Measurements from ENCODE around the gene RNF10. TPM values are rescaled to one million over a fixed set of nuclear protein-coding genes. Genes with fewer than 3 reads are reported as not detected.
"Not testable (repeated sequence)": the region's sequence is repeated elsewhere in the genome, so short reads cannot be mapped to it uniquely, and the experiment has no call there.

Gene RNF10
- total and polyA plus RNA-seq, 10 donors, result 101 to 428 (median 227) TPM

DNA sequence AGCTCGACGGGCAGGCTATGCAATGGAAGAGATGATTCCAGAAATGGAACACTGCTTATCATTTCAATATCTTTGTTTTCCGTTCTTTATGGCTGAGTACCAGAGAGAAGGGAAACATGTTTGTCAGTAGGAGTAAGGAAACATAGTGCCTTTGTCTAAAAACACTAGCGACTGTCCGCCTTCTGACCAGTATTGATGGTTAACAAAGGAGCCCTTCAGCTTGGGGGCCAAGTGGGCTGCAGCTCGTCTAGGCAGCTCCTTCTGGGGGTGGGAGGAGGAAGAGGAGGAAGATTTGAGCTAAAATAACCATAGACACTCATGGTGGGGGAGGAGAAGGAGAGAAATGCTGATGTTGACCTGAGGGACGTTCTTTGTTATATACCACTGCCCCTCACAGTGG is 20.2 kb upstream of the RNF10 start:
- 82 to 96% (median 94%) methylated on average over 7 of the region's 7 CpGs for WGBS, 5 donors
- no peaks in the 10 kb centered on the region for H3K9me3 ChIP-seq

DNA sequence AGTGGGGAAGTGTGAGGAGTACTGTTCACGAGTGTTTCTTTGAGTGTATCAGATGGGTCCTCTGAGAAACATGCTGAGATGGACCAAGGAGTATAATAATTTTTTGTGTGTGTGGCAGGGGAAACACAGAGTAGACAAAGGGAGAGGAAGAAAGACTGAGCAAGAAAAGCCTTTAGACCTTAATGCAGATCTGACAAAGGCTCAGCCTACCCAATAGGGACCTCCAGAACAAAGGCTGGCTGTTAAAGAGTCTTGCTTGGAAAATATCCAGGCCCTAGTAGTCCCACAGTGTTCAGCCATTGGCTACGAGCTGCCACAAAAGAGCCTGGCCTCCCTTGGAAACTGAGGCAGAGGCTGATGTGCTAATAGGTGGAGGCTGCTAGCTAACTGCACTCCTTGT is 18.7 kb upstream of the RNF10 start:
- TF ChIP-seq POLR2AphosphoS5 (IDR thresholded peaks at IDR 0.05) (no peak), POLR2A (IDR thresholded peaks at IDR 0.05) (no peak)
- TF ChIP-seq, protein P1, sequence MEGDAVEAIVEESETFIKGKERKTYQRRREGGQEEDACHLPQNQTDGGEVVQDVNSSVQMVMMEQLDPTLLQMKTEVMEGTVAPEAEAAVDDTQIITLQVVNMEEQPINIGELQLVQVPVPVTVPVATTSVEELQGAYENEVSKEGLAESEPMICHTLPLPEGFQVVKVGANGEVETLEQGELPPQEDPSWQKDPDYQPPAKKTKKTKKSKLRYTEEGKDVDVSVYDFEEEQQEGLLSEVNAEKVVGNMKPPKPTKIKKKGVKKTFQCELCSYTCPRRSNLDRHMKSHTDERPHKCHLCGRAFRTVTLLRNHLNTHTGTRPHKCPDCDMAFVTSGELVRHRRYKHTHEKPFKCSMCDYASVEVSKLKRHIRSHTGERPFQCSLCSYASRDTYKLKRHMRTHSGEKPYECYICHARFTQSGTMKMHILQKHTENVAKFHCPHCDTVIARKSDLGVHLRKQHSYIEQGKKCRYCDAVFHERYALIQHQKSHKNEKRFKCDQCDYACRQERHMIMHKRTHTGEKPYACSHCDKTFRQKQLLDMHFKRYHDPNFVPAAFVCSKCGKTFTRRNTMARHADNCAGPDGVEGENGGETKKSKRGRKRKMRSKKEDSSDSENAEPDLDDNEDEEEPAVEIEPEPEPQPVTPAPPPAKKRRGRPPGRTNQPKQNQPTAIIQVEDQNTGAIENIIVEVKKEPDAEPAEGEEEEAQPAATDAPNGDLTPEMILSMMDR (IDR thresholded peaks at IDR 0.05 in 8 of 11, conservative IDR thresholded peaks at IDR 0.05 in 3 of 11), result no peak
- no peak overlapping the region for H3K27ac ChIP-seq
- H3K4me3 ChIP-seq, result no peak overlapping the region
- H3K9me3 ChIP-seq, result no peaks in the 10 kb centered on the region
- intact Hi-C loops (cut with DNase I; ENCODE audit: low total_unique reads), result no loop called here
- peaks cover 0 to 97% (median 43%) of the 10 kb centered on the region in 6 donors for H3K36me3 ChIP-seq
- H3K27me3 ChIP-seq (replicated peaks in 1 of 7), result no peaks in the 10 kb centered on the region
- DNase-seq, result no peak
- WGBS, 5 donors, result 90 to 97% (median 96%) methylated on average over 2 of the region's 2 CpGs
- H3K4me1 ChIP-seq, result no peaks in the 10 kb centered on the region

More for the DNA sequence above, 20.2 kb upstream of the RNF10 start:
- DNase-seq, result no peak
- H3K27me3 ChIP-seq (replicated peaks in 1 of 7), result no peaks in the 10 kb centered on the region
- H3K4me1 ChIP-seq, result no peaks in the 10 kb centered on the region
- H3K36me3 ChIP-seq, result peaks cover 0 to 98% (median 50%) of the 10 kb centered on the region in 6 donors
- TF ChIP-seq POLR2AphosphoS5 (IDR thresholded peaks at IDR 0.05) (no peak), POLR2A (IDR thresholded peaks at IDR 0.05) (no peak)
- TF ChIP-seq, protein P1 (IDR thresholded peaks at IDR 0.05 in 8 of 11, conservative IDR thresholded peaks at IDR 0.05 in 3 of 11), result no peak
- intact Hi-C loops (cut with DNase I; ENCODE audit: low total_unique reads), result no loop called here
- H3K27ac ChIP-seq, result no peak overlapping the region
- no peak overlapping the region for H3K4me3 ChIP-seq

DNA sequence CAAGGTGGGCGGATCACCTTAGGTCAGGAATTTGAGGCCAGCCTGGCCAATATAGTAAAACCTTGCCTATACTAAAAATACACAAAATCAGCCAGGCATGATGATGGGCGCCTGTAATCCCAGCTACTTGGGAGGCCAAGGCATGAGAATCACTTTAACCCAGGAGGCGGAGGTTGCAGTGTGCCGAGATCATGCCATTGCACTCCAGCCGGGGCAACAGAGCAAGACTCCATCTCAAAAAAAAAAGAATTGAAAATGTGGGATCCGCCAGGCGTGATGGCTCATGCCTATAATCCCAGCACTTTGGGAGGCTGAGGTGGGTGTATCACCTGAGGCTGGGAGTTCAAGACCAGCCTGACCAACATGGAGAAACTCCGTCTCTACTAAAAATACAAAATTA is 14.8 kb upstream of the RNF10 start:
- H3K27me3 ChIP-seq (replicated peaks in 1 of 7); H3K9me3 ChIP-seq; H3K4me3 ChIP-seq; DNase-seq; intact Hi-C loops (cut with DNase I; ENCODE audit: low total_unique reads); H3K27ac ChIP-seq; H3K4me1 ChIP-seq: not testable (repeated sequence)
- H3K36me3 ChIP-seq, result peaks cover 0 to 93% (median 24%) of the 10 kb centered on the region in 6 donors
- 91 to 99% (median 97%) methylated on average over 8 of the region's 8 CpGs for WGBS, 5 donors

DNA sequence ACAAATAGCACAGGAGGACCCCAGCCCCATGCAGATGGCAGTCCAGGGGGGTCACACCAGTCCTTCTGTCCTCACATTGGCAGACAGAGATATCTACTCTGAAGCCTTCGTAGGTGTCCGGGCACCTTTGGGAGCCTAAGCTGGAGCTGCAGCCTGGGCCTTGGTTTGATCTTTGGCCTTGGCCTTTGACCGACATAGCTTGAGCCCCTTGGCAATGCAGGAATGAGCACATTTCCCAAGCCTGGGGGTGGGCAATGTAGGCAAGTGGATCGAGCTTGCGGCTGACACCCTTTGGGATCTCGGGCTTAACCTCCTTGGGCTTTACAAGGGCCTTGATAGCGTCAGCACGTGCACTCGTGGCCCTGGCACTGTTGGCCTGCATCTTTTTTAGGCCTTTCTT is 11.6 kb upstream of the RNF10 start:
- no peaks in the 10 kb centered on the region for H3K27me3 ChIP-seq (replicated peaks in 1 of 7)
- DNase-seq, result no peak
- H3K4me1 ChIP-seq, result peaks cover 0 to 15% (median 1%) of the 10 kb centered on the region in 6 donors
- no peak overlapping the region for H3K4me3 ChIP-seq
- no peak for TF ChIP-seq POLR2A (IDR thresholded peaks at IDR 0.05)
- no peak for TF ChIP-seq POLR2AphosphoS5 (IDR thresholded peaks at IDR 0.05)
- TF ChIP-seq, protein P1 (IDR thresholded peaks at IDR 0.05 in 8 of 11, conservative IDR thresholded peaks at IDR 0.05 in 3 of 11), result no peak
- H3K27ac ChIP-seq, result no peak overlapping the region
- 88 to 97% (median 94%) methylated on average over 8 to 9 of the region's 9 CpGs for WGBS, 5 donors
- H3K36me3 ChIP-seq, result peaks cover 0 to 69% (median 3%) of the 10 kb centered on the region in 6 donors
- no peaks in the 10 kb centered on the region for H3K9me3 ChIP-seq
- intact Hi-C loops (cut with DNase I; ENCODE audit: low total_unique reads), result no loop called here
